Fibroblast of pulmonary artery (primary cell): Measurements from ENCODE around the gene A3GALT2.

ENCODE experiments used
- DNase-seq: peaks from one replicate; pipeline ENCODE4 v3.0.0-alpha.2; 2010; ENCODE audit warnings: low read depth
- H3K4me3 ChIP-seq: replicated peaks from 2 replicates; pipeline ENCODE4 v1.5.1; 2011; ENCODE audit warnings: low read depth, mild to moderate bottlenecking, control low read depth, low read length, moderate library complexity
- TF ChIP-seq, protein P1 (sequence below): IDR thresholded peaks from 2 replicates; pipeline ENCODE4 v1.5.1; 2011; ENCODE audit warnings: mild to moderate bottlenecking, control low read depth, low read length, inconsistent platforms; ENCODE audit errors: missing control alignments

The A3GALT2 gene

DNA sequence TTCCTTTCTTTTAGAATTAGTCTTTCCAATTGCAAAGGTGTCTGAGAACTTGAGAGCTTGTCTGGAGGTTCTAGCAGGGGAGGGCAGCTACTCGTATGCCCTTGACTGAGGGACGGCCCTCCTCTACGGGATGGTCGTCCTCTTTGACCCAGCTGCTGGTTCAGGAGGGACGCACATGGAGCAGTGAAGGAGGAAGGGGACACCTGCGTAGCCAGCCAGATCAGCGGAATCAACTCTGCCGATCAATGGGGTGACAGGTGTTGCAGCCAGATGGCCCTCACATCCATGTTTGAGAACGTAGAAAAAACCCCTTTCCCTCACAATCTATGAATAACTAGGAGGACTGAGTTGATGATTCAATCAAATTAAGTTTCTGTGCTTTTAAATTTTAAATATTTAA, 15.7 kb upstream of the A3GALT2 start:
- H3K4me3 ChIP-seq, result no peak overlapping the region
- TF ChIP-seq, protein P1, sequence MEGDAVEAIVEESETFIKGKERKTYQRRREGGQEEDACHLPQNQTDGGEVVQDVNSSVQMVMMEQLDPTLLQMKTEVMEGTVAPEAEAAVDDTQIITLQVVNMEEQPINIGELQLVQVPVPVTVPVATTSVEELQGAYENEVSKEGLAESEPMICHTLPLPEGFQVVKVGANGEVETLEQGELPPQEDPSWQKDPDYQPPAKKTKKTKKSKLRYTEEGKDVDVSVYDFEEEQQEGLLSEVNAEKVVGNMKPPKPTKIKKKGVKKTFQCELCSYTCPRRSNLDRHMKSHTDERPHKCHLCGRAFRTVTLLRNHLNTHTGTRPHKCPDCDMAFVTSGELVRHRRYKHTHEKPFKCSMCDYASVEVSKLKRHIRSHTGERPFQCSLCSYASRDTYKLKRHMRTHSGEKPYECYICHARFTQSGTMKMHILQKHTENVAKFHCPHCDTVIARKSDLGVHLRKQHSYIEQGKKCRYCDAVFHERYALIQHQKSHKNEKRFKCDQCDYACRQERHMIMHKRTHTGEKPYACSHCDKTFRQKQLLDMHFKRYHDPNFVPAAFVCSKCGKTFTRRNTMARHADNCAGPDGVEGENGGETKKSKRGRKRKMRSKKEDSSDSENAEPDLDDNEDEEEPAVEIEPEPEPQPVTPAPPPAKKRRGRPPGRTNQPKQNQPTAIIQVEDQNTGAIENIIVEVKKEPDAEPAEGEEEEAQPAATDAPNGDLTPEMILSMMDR, result no peak
- no peak for DNase-seq

DNA sequence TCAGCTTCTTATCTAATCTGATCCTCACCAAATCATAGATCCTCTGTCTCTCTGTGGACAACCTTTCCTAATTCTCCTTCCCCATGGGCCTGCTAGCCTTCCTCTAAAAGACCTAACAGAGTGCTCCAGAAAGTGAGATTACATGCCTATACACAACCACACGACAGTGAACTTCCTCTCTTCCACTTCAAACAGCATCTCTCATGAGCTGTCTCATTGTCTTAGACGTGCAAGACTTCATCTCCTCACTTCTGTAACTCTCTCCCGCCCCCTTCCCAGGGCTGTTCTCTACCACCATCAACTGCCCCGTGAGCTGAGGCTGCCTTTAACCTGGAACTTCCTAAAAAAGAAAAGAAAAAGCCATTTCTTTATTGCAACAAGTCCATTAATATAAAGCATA, 14.1 kb upstream of the A3GALT2 start:
- DNase-seq, result no peak
- TF ChIP-seq, protein P1, result no peak
- no peak overlapping the region for H3K4me3 ChIP-seq

DNA sequence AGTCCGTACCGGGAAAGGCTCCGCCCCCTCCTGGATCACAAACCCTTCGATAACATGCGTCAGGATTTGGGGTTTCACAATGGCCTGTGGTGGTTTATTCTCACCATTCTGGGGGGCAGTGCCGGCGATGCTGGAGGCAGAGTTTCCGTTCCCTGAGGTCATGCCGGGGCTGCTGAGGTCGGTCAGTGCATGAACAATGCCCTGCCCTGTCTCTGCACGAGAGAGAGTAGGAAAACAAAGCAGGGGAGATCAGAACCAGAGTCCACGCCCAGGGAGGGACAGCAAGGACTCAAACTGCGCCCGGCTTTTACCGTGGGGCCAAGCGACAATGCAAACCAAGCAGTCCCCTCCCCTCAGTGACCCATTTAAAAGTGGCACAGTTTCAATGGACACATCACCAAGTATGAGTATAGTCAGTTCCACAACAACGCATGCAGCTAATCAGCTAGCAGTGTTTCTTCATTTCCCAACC, 13.2 kb upstream of the A3GALT2 start:
- TF ChIP-seq, protein P1, result no peak
- DNase-seq, result peak; percentile 52
- no peak overlapping the region for H3K4me3 ChIP-seq

DNA sequence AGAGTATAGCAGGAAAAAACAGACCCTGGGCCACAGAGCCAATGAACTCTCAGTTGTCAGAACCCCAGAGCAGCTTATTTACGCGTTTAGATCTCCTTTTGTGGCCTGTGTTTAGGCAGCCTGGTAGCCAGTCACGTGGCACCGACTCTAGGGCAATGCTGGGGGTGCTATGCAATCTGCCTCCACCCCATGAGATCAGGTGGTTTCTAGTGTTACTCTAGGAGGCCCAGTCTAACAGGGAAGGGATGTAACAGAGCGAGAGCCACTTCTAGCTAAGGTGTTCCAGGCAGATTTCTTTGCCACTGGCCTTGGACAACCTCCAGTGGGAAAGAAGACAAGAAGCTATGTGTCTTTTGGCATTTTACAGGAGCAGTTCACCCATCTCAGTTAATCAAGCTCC, 12.0 kb upstream of the A3GALT2 start:
- TF ChIP-seq, protein P1, result no peak
- H3K4me3 ChIP-seq, result no peak overlapping the region
- no peak for DNase-seq

DNA sequence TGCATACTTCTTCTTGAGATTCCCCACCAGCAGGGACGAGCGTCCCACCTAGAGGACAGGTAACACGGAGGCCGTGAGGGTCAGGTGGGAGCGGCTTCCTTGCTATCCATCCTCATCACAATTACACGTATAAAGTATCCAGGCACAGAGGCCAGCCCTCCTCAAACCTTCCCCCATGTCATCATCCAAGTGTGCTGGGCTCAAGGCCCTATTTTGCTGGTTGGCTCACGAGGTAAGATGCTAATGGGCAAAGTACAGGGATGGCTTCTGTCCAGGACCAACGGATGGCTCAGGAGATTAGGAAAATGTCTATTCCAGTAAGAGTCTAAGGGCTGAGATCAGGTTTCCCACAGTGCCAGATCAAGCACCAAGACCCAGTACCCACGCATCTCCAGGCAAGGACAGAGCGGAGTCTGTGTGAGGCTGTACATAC, 11.5 kb upstream of the A3GALT2 start:
- DNase-seq, result peak; percentile 52
- TF ChIP-seq, protein P1, result no peak
- no peak overlapping the region for H3K4me3 ChIP-seq

DNA sequence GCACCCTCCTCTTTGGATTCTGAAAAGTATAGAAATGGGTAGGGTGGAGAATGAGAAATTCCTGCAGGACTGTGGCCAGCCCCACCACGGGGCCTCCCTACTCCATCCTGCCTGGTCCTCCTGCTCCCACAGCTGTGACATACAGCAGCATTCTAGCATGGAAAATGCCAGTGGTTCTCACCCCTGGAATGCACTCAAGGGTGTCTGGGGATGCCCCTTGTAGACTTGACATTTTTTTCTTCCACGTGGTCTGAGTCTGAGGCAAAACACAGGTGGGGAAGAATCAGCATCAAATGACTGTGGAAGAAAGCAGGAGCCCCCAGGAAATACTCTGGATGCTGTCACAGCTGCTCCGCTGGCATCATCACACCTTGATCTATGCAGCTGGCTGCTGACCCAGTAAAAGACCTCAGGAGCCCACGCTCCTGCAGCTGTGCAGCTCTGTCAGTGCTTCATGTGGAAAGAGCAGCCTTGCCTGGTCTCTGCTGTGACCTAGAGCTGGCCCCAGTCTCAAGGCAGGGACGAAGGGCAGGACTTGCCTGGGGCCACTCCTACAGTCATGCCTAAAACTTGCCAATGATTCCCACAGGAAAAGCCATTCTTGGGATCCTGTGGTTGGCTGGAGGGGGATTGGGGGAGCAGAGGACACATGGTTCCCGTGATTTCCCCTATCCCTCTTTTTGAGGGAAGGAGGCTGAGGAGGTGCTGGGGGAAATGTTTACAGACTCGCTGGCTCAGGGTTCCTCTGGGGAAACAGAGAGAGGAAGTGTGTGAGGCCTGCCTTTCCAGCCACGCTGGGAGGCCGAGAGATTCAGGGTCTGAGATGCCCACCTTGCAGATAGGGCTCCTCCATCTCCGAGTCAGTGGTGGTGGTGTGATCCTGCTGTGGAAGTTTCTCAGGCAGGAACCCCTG, 10.8 kb upstream of the A3GALT2 start:
- TF ChIP-seq, protein P1, result no peak
- H3K4me3 ChIP-seq, result no peak overlapping the region
- DNase-seq, result no peak

DNA sequence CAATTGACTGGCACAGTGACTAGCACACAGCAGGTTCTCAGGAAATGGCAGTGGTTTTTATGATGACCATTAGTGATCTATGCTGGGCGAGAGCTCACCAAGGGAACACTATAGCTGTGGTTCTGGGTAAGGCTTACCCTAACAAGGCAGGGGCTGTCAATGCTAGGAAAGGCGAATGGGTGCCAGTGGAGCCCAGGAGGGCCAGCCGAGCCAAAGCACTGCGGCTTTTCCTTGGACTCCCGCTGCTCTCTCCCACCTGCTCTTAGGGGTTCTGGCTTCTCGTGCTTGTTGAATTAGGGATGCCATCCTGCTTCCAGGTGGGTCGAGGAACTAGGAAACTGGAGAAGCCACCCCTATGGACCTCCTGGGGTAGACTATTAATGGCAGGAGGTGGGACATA, 10.0 kb upstream of the A3GALT2 start:
- no peak overlapping the region for H3K4me3 ChIP-seq
- TF ChIP-seq, protein P1, result no peak
- DNase-seq, result no peak
